Stomach (tissue), 9 donors: ENCODE data around the gene SMYD3. TPM values are rescaled to one million over a fixed set of nuclear protein-coding genes. Genes with fewer than 3 reads are reported as not detected.

Experiments used
- DNase-seq, 2 donors: peaks; one replicate each; pipeline versions ENCODE4 v3.0.0 to v3.0.0-alpha.2; 2013 to 2019
- H3K27ac ChIP-seq, 5 donors: fragments of 200-600 bp in 4 of 5; sonication (generic) in 4 of 5; one replicate each; pipeline ENCODE4 v1.5.1; 2013 to 2019; ENCODE audit warnings: mild to moderate bottlenecking in 1 of 5, moderate library complexity in 1 of 5
- H3K27me3 ChIP-seq, 3 donors: fragments of 200-600 bp; sonication (generic); one replicate each; pipeline ENCODE4 v1.5.1; 2017 to 2019; ENCODE audit warnings: mixed run types in 1 of 3
- H3K36me3 ChIP-seq, 4 donors: fragments of 200-600 bp; sonication (generic); 1 replicate in 3 of 4; 2 replicates in 1 of 4; pipeline ENCODE4 v1.5.1; 2016 to 2019
- H3K4me1 ChIP-seq, 4 donors: fragments of 200-600 bp; sonication (generic); one replicate each; pipeline ENCODE4 v1.5.1; 2016 to 2019
- H3K4me3 ChIP-seq, 4 donors: fragments of 200-600 bp; sonication (generic) in 3 of 4; one replicate each; pipeline ENCODE4 v1.5.1; 2016 to 2019; ENCODE audit warnings: mild to moderate bottlenecking in 1 of 4
- H3K9me3 ChIP-seq, 4 donors: fragments of 200-600 bp; sonication (generic); one replicate each; pipeline ENCODE4 v1.5.1; 2016 to 2019
- EP300 ChIP-seq: sonication (generic); formaldehyde crosslinking; IDR thresholded peaks from one replicate; pipeline ENCODE4 v1.6.1; 2017; ENCODE audit warnings: antibody characterized with exemption
- POLR2A ChIP-seq, 4 donors: fragments of 450-650 bp; IDR thresholded peaks; one replicate each; pipeline ENCODE4 v1.6.1; 2016; ENCODE audit warnings: antibody characterized with exemption in 4 of 4, control low read depth in 2 of 4, mild to moderate bottlenecking in 1 of 4, moderate library complexity in 1 of 4
- POLR2AphosphoS5 ChIP-seq, 3 donors: sonication (generic); formaldehyde crosslinking; IDR thresholded peaks; one replicate each; pipeline ENCODE4 v1.6.1; 2016; ENCODE audit warnings: antibody characterized with exemption in 3 of 3
- WGBS, 5 donors: extraction: QIAGEN DNeasy Blood & Tissue Kit in 3 of 5; methylation state at CpG; one replicate each; pipeline versions ENCODE4 v1.1.5 to v1.1.7; 2013 to 2018; 5-methylcytosine and 5-hydroxymethylcytosine counted together
- intact Hi-C: fragments of 100-400 bp; cut with DNase I; formaldehyde crosslinking; loops from one replicate; pipeline ENCODE4 v1.15.1; 2023; ENCODE audit warnings: low total_unique reads
- polyA plus RNA-seq, 3 donors: library from polyadenylated mRNA; stranded (reverse); fragments of 200-250 nt; gene quantifications; one replicate each; pipeline ENCODE4 v1.2.3, GENCODE V29; 2013
- total RNA-seq, 5 donors: library from RNA; depleted of rRNA; stranded (reverse); fragments of >200 nt; gene quantifications; one replicate each; pipeline versions ENCODE4 v1.1.0 to v1.2.3, GENCODE V29; 2014 to 2016
- TF ChIP-seq, protein P1 (sequence below), 7 experiments: fragments of 450-650 bp in 4 of 7; fragments of 200-600 bp in 3 of 7; sonication (generic) in 3 of 7; IDR thresholded peaks; one replicate each; pipeline ENCODE4 v1.5.1; 2016 to 2019; ENCODE audit warnings: antibody characterized with exemption in 7 of 7, control low read depth in 2 of 7, mild to moderate bottlenecking in 1 of 7
- donor health status: healthy with polysubstance abuse.
- donor health status: Bipolar disorder and iron deficiency.
- donor health status: healthy.

SMYD3 gene
- total and polyA plus RNA-seq, 8 donors: 6.4 to 196 (median 27.8) TPM

DNA sequence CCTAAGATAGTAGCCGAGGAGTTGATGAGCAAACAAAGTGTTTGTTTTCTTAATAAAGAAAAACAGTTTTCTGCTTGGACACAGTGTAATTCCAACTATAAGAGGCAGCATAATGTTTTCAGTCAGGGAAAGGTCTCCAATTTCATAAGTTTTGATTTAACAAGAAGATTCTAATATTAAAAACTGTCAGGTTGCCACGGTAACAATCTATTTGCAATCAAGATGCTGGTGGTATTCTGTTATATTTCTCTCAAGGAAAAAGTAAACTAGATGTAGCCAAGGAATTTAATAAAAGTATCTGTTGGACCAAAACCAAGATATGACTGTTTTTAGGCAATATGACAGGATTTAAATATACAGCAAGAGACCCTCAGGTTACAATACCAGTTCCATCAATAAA is 211.7 kb downstream of the SMYD3 start:
- Histone ChIP-seq H3K27ac (no peak overlapping the region), H3K27me3 (no peaks in the 10 kb centered on the region), H3K4me3 (no peak overlapping the region), H3K36me3 (no peaks in the 10 kb centered on the region), H3K4me1 (no peaks in the 10 kb centered on the region), H3K9me3 (no peaks in the 10 kb centered on the region)
- TF ChIP-seq, protein P1, sequence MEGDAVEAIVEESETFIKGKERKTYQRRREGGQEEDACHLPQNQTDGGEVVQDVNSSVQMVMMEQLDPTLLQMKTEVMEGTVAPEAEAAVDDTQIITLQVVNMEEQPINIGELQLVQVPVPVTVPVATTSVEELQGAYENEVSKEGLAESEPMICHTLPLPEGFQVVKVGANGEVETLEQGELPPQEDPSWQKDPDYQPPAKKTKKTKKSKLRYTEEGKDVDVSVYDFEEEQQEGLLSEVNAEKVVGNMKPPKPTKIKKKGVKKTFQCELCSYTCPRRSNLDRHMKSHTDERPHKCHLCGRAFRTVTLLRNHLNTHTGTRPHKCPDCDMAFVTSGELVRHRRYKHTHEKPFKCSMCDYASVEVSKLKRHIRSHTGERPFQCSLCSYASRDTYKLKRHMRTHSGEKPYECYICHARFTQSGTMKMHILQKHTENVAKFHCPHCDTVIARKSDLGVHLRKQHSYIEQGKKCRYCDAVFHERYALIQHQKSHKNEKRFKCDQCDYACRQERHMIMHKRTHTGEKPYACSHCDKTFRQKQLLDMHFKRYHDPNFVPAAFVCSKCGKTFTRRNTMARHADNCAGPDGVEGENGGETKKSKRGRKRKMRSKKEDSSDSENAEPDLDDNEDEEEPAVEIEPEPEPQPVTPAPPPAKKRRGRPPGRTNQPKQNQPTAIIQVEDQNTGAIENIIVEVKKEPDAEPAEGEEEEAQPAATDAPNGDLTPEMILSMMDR (IDR thresholded peaks at IDR 0.05): no peak
- TF ChIP-seq POLR2A (IDR thresholded peaks at IDR 0.05) (no peak), POLR2AphosphoS5 (IDR thresholded peaks at IDR 0.05) (no peak), EP300 (no peak)
- intact Hi-C loops: no loop called here
- 83 to 91% (median 88%) methylated on average over 2 of the region's 2 CpGs for WGBS, 5 donors
- no peak for DNase-seq

DNA sequence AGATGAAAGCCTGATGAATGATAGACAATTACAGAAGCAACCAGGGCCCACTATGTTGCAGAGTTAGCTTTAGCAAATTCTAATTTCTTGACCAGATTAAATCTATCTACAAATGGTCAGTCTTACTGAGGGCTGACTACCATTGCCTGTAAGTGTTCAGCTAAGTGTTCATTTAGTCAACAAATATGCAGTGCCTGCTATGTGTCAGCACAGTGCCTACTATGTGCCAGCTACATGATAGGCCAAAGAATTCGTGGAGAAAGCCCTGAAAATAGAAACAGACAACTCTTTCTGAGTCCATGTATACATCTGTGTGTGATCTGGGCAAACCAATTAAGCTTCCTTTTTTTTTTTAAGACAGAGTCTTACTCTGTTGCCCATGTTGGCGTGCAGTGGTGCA is 212.8 kb downstream of the SMYD3 start:
- H3K27me3 ChIP-seq: no peaks in the 10 kb centered on the region
- intact Hi-C loops: no loop called here

DNA sequence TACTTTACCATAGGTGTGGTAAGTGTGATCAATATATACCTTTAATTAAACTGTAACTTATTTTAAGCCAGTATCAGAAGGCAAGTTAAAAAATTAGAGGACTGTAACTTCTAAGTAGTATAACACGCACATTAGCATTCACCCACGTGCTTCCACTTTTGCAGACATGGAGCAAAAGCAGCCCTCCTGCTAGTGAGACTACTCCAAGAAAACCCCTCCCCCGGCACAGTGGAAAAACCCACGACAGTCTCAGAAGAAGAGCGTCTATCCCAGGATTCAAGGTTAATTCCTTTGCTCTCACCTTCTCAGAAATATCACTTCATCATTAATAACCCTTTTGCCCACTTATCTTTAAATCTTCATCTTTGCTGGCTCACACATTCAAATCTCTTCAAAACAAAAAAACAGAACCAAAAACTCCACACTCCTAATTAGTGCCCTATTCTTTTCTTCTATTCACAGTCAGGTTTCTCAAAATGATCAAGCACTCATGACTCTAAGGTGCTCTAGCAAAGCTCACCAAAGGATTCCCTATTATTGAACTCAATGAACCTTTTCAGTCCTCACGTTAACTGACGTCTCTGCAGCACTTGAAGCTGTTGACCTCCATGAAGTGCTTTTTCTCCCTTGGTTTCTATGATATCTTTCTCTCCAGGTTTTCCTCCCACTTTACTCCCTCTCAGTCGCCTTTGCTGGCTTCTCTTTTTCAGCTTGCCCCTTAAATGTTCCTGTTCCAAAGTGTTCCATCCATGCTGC is 213.5 kb downstream of the SMYD3 start:
- intact Hi-C loops: no loop called here
- DNase-seq: no peak
- 91 to 94% (median 93%) methylated on average over 8 of the region's 8 CpGs for WGBS, 5 donors

More for the DNA sequence above, 212.8 kb downstream of the SMYD3 start:
- Histone ChIP-seq H3K9me3 (no peaks in the 10 kb centered on the region), H3K4me1 (no peaks in the 10 kb centered on the region), H3K27ac (no peak overlapping the region), H3K36me3 (no peaks in the 10 kb centered on the region), H3K4me3 (no peak overlapping the region)
- WGBS, 5 donors: 83 to 97% (median 88%) methylated on average over 2 of the region's 2 CpGs
- TF ChIP-seq, protein P1 (IDR thresholded peaks at IDR 0.05): no peak
- no peak for TF ChIP-seq EP300
- DNase-seq: no peak

DNA sequence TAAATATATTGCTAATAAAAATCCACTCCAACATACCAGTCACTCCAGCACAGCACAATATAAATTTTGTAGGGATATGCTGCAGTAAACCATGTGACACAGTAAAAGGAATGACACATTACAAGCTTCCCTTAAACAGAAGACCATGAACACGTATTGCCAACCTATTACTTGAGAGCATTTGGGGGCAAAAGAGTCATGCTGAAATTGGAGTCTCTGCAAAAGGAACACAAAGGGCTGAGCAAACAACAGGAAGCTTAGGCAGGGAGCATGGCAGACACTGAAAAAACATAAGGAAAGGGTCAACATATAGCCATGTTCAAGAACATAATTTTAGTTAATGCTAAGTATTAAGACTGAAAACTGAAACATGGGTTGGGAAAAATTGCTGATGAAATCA is 214.5 kb downstream of the SMYD3 start:
- no peak for DNase-seq
- Histone ChIP-seq H3K27ac (no peak overlapping the region), H3K4me1 (no peaks in the 10 kb centered on the region), H3K36me3 (no peaks in the 10 kb centered on the region), H3K9me3 (no peaks in the 10 kb centered on the region), H3K27me3 (no peaks in the 10 kb centered on the region), H3K4me3 (no peak overlapping the region)
- TF ChIP-seq POLR2A (IDR thresholded peaks at IDR 0.05) (no peak), EP300 (no peak), POLR2AphosphoS5 (IDR thresholded peaks at IDR 0.05) (no peak)
- TF ChIP-seq, protein P1 (IDR thresholded peaks at IDR 0.05): no peak
- intact Hi-C loops: no loop called here
- 61 to 87% (median 80%) methylated on average over 1 of the region's 1 CpG for WGBS, 5 donors

More for the DNA sequence above, 213.5 kb downstream of the SMYD3 start:
- Histone ChIP-seq H3K27me3 (no peaks in the 10 kb centered on the region), H3K9me3 (no peaks in the 10 kb centered on the region), H3K36me3 (no peaks in the 10 kb centered on the region), H3K4me1 (no peaks in the 10 kb centered on the region), H3K27ac (no peak overlapping the region), H3K4me3 (no peak overlapping the region)
- TF ChIP-seq, protein P1 (IDR thresholded peaks at IDR 0.05): no peak
- TF ChIP-seq POLR2A (IDR thresholded peaks at IDR 0.05): no peak
- no peak for TF ChIP-seq EP300
- TF ChIP-seq POLR2AphosphoS5 (IDR thresholded peaks at IDR 0.05): no peak
